Coronary artery (tissue), 2 donors: Measurements from ENCODE around the gene SOS2.
"Not testable (repeated sequence)": the region's sequence is repeated elsewhere in the genome, so short reads cannot be mapped to it uniquely, and the experiment has no call there.

Source experiments
- DNase-seq: peaks from one replicate; pipeline ENCODE4 v3.0.0-alpha.2; 2017; ENCODE audit warnings: low spot score
- H3K27ac ChIP-seq, 2 donors: fragments of 200-600 bp; sonication (generic); one replicate each; pipeline ENCODE4 v1.5.1; 2016 to 2019
- H3K4me3 ChIP-seq: fragments of 200-600 bp; sonication (generic); 2 replicates; pipeline ENCODE4 v1.5.1; 2016; ENCODE audit warnings: mild to moderate bottlenecking, moderate library complexity
- CTCF ChIP-seq: fragments of 200-600 bp; sonication (generic); IDR thresholded peaks from one replicate; pipeline ENCODE4 v1.5.1; 2019; ENCODE audit warnings: antibody characterized with exemption

Gene SOS2

GRCh38 chr14:50082784-50083466, 148.5 kb downstream of the SOS2 start:
- no peak overlapping the region for H3K4me3 ChIP-seq
- no peak for TF ChIP-seq CTCF
- DNase-seq, result no peak
- H3K27ac ChIP-seq, result no peak overlapping the region

GRCh38 chr14:50082308-50082742, 149.1 kb downstream of the SOS2 start:
- Histone ChIP-seq H3K4me3 (no peak overlapping the region), H3K27ac (no peak overlapping the region)
- no peak for TF ChIP-seq CTCF
- no peak for DNase-seq

- not testable (repeated sequence) for H3K27ac ChIP-seq, DNase-seq
These were observed 152.3 kb downstream of the SOS2 start for GRCh38 chr14:50079103-50079502.

GRCh38 chr14:50073663-50074062, 157.7 kb downstream of the SOS2 start:
- H3K4me3 ChIP-seq, DNase-seq: not testable (repeated sequence)

More at GRCh38 chr14:50079103-50079502, 152.3 kb downstream of the SOS2 start:
- not testable (repeated sequence) for H3K4me3 ChIP-seq

GRCh38 chr14:50072395-50072794, 159.0 kb downstream of the SOS2 start:
- no peak overlapping the region for H3K4me3 ChIP-seq
- H3K27ac ChIP-seq, result no peak overlapping the region
- no peak for TF ChIP-seq CTCF
- DNase-seq, result no peak

More at GRCh38 chr14:50073663-50074062, 157.7 kb downstream of the SOS2 start:
- H3K27ac ChIP-seq, result not testable (repeated sequence)

GRCh38 chr14:50070840-50071548, 160.4 kb downstream of the SOS2 start:
- no peak for TF ChIP-seq CTCF
- H3K4me3 ChIP-seq, result no peak overlapping the region
- no peak for DNase-seq
- H3K27ac ChIP-seq, result no peak overlapping the region

- no peak overlapping the region for H3K27ac ChIP-seq
- DNase-seq, result no peak
- TF ChIP-seq CTCF, result no peak
- H3K4me3 ChIP-seq, result no peak overlapping the region
These were observed 161.1 kb downstream of the SOS2 start for GRCh38 chr14:50070230-50070629.

GRCh38 chr14:50069325-50069724, 162.1 kb downstream of the SOS2 start:
- H3K27ac ChIP-seq, result no peak overlapping the region
- no peak overlapping the region for H3K4me3 ChIP-seq
- no peak for DNase-seq
- no peak for TF ChIP-seq CTCF
